GM19468 (cell line): ENCODE measurements around the gene TMEM151A.
"Not testable (repeated sequence)": the region's sequence is repeated elsewhere in the genome, so short reads cannot be mapped to it uniquely, and the experiment has no call there.

ENCODE experiments used
- ATAC-seq: cut with Tn5 transposase; IDR thresholded peaks from one replicate; pipeline ENCODE4 v1.9.1; 2021; ENCODE audit warnings: mild to moderate bottlenecking, moderate library complexity, moderate number of reproducible peaks; ENCODE audit not compliant: unreplicated experiment; ENCODE audit errors: extremely low read depth

The TMEM151A gene

GRCh38 chr11:66297610-66298009 is 5.9 kb downstream of the TMEM151A start:
- ATAC-seq, result no peak

DNA sequence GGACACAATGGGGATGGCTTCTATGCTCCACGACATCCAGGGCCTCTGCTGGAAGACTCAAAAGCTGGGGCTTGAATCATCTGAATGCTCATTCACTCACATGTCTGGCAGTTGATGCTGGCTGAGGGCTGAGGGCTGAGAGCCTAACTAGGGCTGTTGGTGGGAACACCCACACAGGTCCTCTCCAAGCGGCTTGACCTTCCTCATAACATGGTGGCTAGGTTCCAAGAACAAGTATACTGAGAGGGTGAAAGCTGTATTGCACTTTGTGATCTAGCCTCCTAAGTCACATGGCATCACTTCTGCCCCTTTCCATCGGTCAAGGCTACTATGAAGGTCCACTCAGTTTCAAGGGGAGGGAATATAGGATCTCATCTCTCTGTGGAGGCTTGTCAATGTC is 7.5 kb downstream of the TMEM151A start:
- no peak for ATAC-seq

DNA sequence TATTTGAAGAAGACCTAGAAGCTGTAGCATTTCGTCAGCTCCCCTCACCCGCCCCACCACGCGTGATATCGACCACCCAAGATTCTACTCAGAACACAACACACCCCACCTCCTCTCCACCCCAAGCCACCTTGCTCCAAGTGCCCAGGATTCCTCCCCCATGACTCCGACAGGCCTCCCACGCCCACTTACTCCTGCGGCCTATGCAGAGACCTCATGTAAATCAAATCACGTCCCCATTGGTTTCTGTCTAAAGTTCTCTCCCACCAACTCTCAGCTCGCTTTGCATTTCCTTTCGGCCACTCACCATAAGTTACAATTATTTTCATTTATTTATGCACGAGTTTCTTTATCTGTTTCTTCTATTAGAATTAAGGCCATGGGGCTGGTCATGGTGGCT is 11.0 kb downstream of the TMEM151A start:
- no peak for ATAC-seq

GRCh38 chr11:66309475-66309874 is 17.8 kb downstream of the TMEM151A start:
- no peak for ATAC-seq

GRCh38 chr11:66310324-66310723 is 18.6 kb downstream of the TMEM151A start:
- ATAC-seq, result no peak

GRCh38 chr11:66310803-66311440 is 19.2 kb downstream of the TMEM151A start:
- ATAC-seq, result not testable (repeated sequence)

- no peak for ATAC-seq
These were observed 19.8 kb downstream of the TMEM151A start for GRCh38 chr11:66311470-66311964.

DNA sequence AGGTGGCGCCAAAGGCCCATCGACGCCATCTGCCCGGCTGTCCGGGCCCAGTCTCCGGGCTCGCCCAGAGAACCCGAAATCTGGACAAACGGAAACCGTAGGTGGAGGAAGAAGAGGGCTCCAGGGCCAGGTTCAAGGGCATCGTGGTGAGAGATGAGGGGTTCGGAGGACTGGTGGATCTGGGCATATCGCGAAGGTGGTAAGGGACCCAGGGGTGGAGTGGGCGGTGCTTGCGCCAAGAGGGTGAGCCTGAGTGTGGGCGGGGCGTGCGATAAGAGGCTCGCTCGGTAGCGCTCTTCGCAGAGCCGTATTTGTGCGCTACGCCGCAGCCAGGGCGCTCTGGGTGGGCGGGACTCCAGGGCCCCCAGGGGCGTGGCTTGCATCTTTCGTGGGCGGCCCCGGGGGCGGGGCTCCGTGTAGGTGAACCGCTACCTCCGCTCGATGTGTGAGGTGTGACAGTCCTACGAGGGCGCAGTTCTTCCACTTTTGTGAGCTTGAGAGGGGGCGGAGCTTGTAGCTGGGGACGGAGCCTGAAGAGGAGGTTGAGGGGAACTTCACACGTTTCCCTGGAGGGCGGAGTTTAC is 20.4 kb downstream of the TMEM151A start:
- ATAC-seq, result peak; percentile 36

GRCh38 chr11:66312549-66313320 is 21.0 kb downstream of the TMEM151A start:
- ATAC-seq, result peak; percentile 56

DNA sequence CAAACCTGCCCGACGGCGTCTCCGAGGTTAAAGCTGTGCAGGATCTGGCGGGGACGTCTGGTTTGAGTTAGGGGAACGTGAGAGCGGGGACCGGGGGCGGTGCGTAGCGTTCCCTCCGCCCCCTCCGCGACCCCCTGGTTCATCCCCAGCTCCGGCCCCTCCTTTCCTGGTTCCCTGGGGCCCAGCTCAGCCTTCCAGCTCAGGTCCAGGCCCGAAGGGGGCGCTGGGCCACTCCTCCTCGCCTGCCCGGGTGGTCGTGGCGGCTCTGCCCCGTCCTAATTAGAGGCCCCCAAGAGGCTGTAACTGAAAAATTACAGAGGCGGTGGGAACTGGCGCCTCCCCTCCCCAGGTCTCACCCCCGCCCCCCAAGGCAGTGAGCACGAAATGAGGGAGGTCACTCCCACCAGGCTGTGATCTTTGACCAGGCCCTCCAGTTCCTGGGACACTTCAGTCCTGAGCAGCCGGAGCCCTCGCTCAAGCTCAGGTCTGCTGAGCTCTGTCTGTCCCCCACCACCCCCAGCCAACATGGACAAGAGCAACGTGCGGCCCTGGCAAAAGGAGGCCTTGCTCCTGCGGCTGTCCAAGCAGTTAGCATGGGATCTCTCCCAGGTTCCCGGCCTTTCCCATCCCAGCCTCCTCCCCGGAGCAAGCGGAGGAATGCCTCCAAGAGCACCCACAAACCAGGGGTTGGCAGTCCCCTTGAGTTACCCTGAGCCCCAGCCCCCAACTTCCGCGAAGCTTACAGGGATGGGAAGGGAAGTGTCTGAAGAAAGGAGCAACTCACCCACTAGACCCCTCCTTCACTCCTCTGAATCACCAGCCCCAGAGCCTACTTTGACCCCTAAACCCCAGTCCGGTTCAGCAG is 21.9 kb downstream of the TMEM151A start:
- no peak for ATAC-seq

DNA sequence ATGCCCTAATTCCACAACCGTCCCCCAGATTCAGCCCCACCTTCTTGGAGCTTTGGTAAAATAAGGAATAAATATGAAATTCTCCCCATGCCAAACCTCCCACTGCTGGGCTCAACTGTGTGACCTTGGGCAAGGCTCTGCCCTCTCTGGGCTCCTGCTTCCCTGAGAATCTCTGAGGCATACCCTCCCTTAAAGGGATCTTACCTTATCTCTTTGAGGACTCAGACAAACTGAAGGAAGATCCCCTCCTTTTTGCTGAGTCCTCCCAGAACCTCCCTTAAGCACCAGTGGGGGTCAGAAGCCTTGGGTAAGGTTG is 22.4 kb downstream of the TMEM151A start:
- no peak for ATAC-seq

DNA sequence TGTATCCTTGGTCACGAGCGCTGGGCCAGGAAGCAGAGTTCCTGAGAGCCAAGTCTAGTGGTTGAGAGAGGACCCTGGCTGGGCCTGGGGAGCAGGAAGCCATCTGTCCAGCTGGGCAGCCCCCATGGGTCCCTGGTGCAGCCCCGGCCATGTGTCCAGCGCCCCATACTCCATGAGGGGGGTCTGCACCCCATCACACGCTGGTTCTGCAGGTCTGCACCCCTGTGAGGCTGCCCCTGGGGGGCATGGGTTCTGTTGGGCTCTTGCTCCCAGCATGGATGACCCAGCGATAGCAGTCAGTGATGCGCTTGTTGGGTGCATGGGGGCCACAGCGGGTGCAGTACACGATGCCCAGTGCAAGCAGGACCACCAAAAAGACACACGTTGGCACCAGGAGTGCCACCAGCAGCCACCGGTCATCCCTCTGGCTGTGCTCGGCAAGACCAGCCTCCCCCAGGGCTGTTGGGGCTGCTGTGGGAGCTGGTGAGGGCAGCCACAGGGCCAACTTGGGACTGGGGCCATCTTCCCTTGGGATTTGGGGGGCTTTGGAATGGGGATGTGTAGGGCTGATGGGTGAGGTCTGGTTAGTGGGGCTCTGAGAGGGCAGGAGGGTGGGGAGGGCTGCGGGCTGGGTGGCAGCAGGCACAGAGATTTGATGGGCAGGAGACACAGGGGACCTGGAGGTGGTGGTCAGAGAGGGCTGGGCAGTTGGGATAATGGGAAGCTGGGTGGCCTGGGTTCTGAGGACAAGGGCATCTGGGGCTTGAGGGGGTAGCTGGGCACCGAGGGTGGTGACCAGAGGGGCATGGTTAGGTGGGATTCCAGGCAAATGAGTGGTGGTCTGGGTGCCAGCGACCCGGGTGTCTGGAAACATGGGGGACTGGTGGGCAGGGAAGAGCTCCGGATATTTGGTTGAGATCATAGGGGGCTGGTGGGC is 23.1 kb downstream of the TMEM151A start:
- ATAC-seq, result no peak

- no peak for ATAC-seq
These were observed 23.8 kb downstream of the TMEM151A start for GRCh38 chr11:66315498-66315885.

DNA sequence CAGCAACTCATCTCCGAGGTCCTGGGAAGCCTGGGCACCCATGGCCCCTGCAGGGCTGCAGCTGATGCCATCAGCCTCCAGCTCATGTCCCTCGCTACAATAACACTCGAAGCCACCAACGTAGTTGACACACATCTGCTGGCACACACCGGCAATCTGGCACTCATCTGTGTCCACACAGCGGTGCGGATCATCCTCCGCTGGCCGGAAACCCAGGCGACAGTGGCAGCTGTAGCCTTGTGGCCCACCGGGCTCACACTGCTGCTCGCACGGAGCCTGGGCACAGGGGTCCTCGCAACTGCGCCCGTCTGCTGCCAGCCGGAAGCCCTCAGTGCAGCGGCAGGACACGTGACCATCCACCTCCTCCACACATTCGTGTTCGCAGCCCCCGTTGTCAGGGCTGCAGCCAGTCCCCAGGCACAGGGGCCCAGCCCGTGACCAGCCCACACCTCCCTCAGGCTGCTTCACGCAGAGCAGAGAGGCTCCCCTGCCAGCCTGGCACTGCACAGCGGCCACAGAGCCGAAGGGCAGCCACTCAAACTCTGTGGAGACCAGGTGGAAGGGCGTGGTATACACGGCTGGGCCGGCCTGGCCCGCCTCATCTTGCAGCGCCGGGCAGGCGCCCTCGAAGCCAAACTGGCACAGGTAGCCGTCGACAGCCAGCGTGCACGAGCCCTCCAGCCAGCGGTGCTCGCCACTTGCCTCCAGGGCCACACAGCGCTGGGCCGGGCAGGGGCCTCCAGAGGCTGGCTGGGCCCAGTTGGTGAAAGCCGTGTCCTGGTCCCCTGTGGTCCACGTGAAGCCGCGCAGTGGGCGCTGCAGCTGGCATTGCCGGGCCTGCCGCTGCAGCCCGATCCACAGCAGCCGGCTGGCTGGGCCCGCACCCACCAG is 24.5 kb downstream of the TMEM151A start:
- no peak for ATAC-seq

DNA sequence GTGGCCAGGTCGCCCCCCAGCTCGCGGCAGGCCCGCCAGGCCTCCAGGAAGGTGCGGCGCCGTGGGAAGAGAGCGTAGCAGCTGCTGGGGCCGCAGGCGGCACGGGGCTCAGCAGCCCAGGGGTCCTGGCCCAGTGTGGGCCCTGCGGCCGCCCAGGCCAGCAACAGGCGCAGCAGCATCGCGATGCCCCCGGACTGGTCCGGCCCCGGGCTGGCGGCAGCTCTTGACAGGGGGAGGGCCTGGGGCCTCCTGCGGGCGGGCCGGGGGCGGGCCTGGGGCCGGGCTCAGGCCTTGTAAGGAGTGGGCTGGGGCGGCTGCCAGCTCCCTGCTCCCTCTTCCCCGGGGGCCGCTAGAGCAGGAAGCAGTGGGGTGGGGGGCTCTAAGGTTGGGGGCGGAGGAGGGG is 25.2 kb downstream of the TMEM151A start, which contains the start of gene CD248:
CD248 (minus strand) TSS at position 196 of the 403 bp plus-strand sequence; CDS start at position 179, 17 bp downstream.
- no peak for ATAC-seq

DNA sequence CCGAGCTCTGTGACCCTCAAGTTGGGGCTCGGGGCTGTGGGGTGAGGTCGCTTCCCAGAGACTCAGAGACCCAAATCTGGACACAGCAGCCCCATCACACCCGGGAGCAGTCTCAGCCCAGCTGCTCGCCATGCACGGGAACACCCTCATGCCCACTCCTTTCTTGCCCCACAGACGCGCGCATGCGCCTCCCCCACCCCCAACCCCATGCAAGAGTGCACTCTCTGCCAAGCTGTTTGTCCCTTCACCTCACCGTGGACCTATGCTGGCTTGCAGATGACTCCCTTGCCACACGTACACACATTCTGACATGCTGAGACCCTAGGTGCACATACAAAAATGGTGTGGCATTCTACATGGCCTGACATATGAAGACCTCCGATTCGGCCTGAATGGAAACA is 25.6 kb downstream of the TMEM151A start:
- no peak for ATAC-seq

DNA sequence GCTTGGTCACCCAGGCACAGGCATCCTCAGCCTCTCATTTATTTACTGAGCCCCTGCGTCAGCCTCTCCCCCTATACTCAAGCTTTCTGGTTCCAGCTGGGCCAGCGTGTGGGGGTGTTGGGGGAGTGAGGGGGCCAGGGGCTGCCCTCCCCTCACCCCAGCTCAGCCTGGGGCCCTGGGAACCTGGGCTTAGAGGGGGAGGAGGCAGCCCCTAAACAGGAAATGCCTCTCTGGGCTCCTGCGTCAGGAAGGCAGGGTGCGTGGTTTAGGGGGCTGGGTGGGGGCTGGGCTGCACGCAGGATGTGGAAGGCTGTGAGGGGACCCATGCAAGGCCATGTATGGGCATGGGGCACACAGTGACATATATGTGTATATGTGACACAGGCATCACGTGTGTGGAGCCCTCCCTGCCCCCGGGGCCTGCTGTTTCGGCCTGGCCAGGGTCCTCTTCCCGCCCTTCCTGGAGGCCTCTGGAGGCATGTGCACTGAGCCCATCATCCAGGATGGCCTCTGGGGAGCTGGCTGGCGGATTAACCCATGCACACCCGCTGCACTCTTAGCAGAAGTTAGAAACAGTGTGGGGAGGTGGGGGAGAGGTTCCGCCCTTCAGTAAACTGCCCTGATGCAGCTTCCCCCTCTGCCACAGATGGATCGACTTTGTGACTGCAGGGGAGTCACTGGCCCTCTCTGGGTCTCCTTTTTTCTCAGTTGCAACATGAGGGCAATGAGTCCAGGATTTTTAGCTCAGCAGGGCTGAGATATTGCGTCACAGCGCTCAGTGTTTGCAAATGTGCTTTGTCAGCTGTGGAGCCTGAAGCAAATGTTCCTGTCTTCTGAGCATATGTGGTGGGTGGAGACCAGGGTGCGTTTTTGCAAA is 26.3 kb downstream of the TMEM151A start:
- no peak for ATAC-seq

DNA sequence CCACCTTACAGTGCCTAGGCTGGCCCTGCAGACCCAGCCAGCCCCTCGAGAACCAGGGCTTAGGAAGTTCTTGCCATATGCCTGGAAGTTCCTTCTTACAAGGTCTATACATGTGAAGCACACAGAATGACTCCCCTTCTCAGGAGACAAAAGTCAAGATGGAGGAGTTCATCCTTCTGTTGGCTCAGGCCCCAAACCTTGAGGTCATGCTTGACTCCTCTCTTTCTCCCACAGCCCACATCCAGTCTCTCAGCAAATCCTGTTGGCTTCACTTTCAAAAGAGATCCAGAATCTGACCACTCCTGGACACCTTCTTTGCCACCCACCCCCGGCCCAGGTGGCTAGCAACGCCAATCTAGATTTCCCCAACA is 26.9 kb downstream of the TMEM151A start:
- no peak for ATAC-seq
